Choroid plexus epithelial cell (primary cell): ENCODE data around the gene IGSF10.

ENCODE experiments used
- DNase-seq: peaks from one replicate; pipeline ENCODE4 v3.0.0-alpha.2; 2010; ENCODE audit warnings: low read depth
- H3K4me3 ChIP-seq: 2 replicates; pipeline ENCODE4 v1.5.1; 2011; ENCODE audit warnings: low read depth, mild to moderate bottlenecking, control low read depth, low read length, moderate library complexity
- TF ChIP-seq, protein P1 (sequence below): conservative IDR thresholded peaks from 2 replicates; pipeline ENCODE4 v1.5.1; 2011; ENCODE audit warnings: low read depth, mild to moderate bottlenecking, control low read depth, inconsistent platforms, low read length, moderate library complexity

The IGSF10 gene

DNA sequence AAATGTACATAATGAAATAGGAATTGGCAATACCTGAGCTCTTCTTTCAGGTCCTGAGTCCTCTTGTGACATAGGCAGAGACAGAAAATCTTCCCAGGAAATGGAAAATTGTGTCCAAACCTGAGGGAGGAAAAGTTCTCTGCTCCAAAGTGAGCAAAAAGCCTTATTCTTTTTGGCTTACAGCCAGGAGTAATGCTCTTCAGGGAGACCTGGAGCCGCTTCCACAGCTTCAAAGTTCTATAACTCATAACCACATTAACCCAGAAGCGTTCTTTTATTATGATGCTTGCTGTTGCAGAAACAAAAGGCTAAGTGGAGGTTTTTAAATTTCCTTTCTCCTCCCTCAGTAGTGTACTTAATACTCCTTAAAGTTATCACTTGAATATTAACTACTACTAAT is 633 bp downstream of the IGSF10 start:
- DNase-seq: peak; percentile 45
- TF ChIP-seq, protein P1, sequence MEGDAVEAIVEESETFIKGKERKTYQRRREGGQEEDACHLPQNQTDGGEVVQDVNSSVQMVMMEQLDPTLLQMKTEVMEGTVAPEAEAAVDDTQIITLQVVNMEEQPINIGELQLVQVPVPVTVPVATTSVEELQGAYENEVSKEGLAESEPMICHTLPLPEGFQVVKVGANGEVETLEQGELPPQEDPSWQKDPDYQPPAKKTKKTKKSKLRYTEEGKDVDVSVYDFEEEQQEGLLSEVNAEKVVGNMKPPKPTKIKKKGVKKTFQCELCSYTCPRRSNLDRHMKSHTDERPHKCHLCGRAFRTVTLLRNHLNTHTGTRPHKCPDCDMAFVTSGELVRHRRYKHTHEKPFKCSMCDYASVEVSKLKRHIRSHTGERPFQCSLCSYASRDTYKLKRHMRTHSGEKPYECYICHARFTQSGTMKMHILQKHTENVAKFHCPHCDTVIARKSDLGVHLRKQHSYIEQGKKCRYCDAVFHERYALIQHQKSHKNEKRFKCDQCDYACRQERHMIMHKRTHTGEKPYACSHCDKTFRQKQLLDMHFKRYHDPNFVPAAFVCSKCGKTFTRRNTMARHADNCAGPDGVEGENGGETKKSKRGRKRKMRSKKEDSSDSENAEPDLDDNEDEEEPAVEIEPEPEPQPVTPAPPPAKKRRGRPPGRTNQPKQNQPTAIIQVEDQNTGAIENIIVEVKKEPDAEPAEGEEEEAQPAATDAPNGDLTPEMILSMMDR: no peak
- H3K4me3 ChIP-seq: peak overlapping the region; percentile 67

DNA sequence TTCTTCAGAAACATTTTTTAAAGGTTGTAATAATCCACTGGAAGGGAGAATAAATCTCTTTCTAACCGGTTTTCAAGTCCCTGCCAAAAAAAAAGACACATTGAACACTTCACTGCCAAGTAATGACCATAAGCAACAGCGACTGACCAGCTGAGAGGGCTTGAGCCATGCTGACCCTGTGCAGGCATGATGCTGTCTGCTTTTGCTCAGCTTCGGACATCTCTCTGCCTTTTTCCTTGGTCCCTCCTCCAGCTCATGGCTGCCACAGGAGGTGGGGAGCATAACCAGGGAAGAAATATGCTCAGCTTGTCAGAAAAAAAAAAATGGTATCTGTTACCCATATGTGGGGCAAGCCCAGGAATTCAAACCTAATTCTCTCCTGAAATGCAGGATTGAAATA is 1.5 kb downstream of the IGSF10 start:
- DNase-seq: no peak
- H3K4me3 ChIP-seq: no peak overlapping the region
- TF ChIP-seq, protein P1: no peak

DNA sequence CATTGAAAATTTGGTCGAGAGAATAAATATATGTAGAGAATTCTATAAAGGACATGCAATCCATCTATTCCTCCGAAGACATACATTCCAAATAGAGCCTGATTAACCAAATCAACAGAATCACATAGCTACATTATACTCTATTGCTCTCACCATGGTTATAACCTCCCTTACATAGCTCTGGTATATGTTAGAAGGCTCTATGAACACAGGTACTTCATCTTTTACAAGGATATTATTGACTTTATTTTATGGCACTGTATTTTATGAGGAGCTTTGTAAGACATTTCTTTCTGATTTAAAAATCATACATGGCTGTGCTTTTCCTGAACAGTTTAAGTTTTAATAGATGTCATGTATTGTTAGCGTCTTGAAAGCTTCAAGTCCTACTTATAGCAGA is 4.8 kb downstream of the IGSF10 start:
- H3K4me3 ChIP-seq: no peak overlapping the region
- TF ChIP-seq, protein P1: no peak
- DNase-seq: no peak

- DNase-seq: no peak
- no peak overlapping the region for H3K4me3 ChIP-seq
- TF ChIP-seq, protein P1: no peak
Measured at GRCh38 chr3:151452841-151453240, 8.0 kb downstream of the IGSF10 start.

GRCh38 chr3:151452368-151452767 is 8.5 kb downstream of the IGSF10 start:
- DNase-seq: no peak
- TF ChIP-seq, protein P1: no peak
- no peak overlapping the region for H3K4me3 ChIP-seq

- TF ChIP-seq, protein P1: no peak
- no peak overlapping the region for H3K4me3 ChIP-seq
- DNase-seq: no peak
Measured at GRCh38 chr3:151446002-151446340, 14.9 kb downstream of the IGSF10 start.

- TF ChIP-seq, protein P1: no peak
- DNase-seq: peak; percentile 49
- H3K4me3 ChIP-seq: no peak overlapping the region
Measured at GRCh38 chr3:151445273-151446001, 15.4 kb downstream of the IGSF10 start.
